Stimulated activated CD8-positive, alpha-beta memory T cell treated with anti-CD3 and anti-CD28 coated beads, Interleukin-15, amount 100 ng/mL, for 4 hours (primary cell): ENCODE measurements around the gene GRM7.

Experiments
- DNase-seq, 2 donors: peaks; one replicate each; pipeline ENCODE4 v3.0.0-alpha.2; 2020; ENCODE audit warnings: low read depth in 2 of 2

GRM7 gene

GRCh38 chr3:7307410-7307809 is 446.5 kb downstream of the GRM7 start:
- no peak for DNase-seq

GRCh38 chr3:7309641-7310102 is 448.8 kb downstream of the GRM7 start:
- no peak for DNase-seq

- DNase-seq = no peak
These were observed 454.1 kb downstream of the GRM7 start for GRCh38 chr3:7315037-7315436.

GRCh38 chr3:7322957-7323669 is 462.2 kb downstream of the GRM7 start:
- no peak for DNase-seq

GRCh38 chr3:7328339-7328738 is 467.4 kb downstream of the GRM7 start:
- no peak for DNase-seq

GRCh38 chr3:7332696-7333095 is 471.8 kb downstream of the GRM7 start:
- DNase-seq = no peak

GRCh38 chr3:7333125-7333524 is 472.2 kb downstream of the GRM7 start:
- no peak for DNase-seq

GRCh38 chr3:7340795-7341194 is 479.9 kb downstream of the GRM7 start:
- no peak for DNase-seq

GRCh38 chr3:7346364-7346763 is 485.4 kb downstream of the GRM7 start:
- no peak for DNase-seq

- DNase-seq = no peak
These were observed 496.2 kb downstream of the GRM7 start for GRCh38 chr3:7357101-7357500.

- no peak for DNase-seq
These were observed 507.1 kb downstream of the GRM7 start for GRCh38 chr3:7367968-7368367.

- no peak for DNase-seq
These were observed 507.7 kb downstream of the GRM7 start for GRCh38 chr3:7368597-7368996.

- DNase-seq = no peak
These were observed 511.0 kb downstream of the GRM7 start for GRCh38 chr3:7371693-7372572.

- DNase-seq = no peak
These were observed 516.2 kb downstream of the GRM7 start for GRCh38 chr3:7377103-7377502.

GRCh38 chr3:7381741-7382140 is 520.8 kb downstream of the GRM7 start:
- no peak for DNase-seq

- no peak for DNase-seq
These were observed 521.5 kb downstream of the GRM7 start for GRCh38 chr3:7382293-7383010.

- DNase-seq = no peak
These were observed 524.7 kb downstream of the GRM7 start for GRCh38 chr3:7385635-7386034.

- no peak for DNase-seq
These were observed 527.1 kb downstream of the GRM7 start for GRCh38 chr3:7388026-7388425.

- DNase-seq = no peak
These were observed 531.3 kb downstream of the GRM7 start for GRCh38 chr3:7392206-7392605.

- no peak for DNase-seq
These were observed 533.2 kb downstream of the GRM7 start for GRCh38 chr3:7393944-7394605.

- no peak for DNase-seq
These were observed 535.6 kb downstream of the GRM7 start for GRCh38 chr3:7396534-7396933.

GRCh38 chr3:7397097-7397496 is 536.2 kb downstream of the GRM7 start:
- DNase-seq = no peak
